Stimulated activated CD4-positive, alpha-beta T cell treated with anti-CD3 and anti-CD28 coated beads, Interleukin-2, amount 100 ng/mL, for 24 hours (primary cell): ENCODE results near the gene KCP.
A peak's percentile ranks its signal among the peaks of the same experiment; 100 is the strongest.

Source experiments
- DNase-seq, 2 donors: peaks; one replicate each; pipeline ENCODE4 v3.0.0-alpha.2; 2020

The KCP gene

DNA sequence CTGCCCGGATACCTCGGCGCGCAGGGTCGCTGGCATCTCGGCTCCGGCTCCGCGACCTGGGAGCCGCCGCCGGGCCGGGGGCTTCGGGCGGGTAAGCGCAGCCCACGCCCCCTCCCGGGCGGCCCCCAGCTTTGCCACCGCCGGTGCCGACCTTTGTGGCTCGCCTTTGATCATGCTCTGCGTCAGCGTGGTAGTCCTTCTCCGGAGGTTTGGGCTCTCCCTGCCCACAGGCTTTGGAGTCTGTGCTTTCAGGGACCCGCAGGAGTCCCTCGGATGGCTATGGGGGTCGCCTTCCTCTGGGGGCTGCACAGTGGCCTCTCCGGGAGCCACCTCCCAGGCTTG is 40.6 kb downstream of the KCP start:
- DNase-seq: peak in 1 of 2 donors; percentile 37

DNA sequence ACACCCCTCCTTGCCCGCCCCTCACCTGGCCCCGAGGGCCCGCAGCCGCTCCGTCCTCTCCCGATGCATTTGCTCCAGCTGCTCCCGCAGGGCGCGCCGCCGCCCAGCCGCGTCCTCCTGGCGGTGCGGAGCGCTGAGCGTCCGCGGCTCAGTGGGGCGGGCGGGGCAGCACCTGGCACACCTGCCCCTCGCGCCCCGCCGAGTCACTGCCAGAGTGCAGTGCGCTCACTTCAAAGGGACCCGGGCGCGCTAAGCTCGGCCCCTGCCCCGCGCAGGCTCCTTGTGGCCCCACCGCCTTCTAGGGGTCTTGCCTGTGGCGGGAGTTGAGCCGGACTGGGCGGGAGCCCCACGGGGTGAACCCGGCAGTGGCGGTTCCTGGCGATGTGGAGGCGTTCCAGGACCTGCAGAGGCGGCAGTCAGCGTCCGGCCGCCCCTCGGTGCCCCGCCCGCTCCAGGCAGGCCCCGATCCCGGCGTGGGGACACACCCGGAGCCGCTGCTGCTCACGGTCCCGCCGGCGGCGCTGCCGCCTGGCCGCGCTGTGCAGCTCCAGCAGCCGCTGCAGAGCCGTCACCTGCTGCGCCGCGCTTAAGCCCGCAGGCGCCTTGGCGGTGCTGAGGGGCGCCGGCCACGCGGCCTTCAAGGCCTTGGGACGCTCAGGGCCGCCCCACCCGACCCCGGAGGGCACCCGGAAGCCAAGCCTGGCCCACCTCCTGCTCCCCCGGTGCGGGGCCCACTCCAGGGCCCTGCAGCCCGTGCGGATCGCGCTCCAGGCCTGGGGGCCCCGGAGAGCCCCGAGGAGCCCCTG is 41.2 kb downstream of the KCP start:
- DNase-seq: peak; percentile 45 to 62

DNA sequence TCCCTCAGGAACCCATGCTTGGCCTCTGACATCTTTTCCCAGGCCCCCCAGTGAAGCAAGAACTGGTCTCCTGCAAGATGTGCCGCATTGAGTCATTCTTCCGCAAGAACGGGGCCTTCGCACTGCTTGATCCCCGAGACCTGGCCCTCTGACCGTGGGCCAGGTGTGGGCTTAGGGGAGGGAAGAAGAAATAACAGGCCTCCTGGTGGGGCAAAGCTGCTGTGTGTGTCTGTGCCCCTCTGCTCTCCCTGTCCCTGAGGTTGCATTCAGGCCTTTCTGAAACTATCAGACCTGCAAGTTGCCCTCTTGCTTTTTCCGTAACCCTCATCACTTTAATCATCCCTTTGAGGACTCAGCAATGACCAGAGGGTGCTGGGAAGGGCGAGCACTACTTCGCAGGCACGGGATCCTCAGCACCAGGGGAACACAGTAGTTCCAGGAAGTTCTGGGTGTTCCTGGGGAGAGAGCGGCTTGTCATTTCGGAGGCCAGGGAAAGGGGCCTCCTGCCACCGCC is 41.8 kb downstream of the KCP start:
- no peak for DNase-seq

DNA sequence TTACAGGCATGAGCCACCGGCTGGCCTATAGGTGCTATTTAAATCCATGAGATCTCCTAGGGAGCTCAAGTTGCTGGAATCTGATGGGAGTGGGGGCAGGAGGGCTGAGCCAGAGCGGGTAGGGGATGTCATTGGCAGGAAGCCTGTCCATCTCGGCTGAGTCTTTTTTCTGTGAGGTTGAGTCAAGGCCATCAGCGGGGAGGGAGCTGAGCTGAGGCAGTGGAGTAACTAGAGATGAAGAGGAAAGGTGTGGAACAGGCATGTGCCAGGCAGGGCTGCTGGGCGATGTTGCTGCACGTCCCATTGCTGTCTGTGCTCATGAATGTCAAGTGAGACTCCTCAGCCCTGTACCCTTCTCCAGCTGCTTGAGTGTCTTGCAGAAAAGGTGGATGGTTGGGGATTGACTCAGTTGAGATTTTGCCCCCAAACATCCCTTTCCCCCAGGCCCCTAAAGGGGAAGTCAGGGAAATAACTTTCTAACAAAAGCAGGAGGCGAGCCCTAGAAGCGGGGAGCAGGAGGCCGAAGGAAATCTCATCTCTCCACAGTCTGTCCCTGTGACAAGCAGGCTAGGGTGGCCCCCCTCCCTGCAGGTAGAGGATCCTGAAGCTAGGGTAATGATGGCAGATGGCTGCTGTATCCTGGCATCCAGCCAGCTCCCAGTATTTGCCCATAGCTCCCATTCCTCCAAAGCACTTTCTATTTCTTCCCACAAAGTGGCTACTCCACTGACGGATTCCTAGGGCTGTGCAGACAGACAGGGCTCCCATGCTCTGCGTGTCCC is 42.5 kb downstream of the KCP start:
- no peak for DNase-seq

DNA sequence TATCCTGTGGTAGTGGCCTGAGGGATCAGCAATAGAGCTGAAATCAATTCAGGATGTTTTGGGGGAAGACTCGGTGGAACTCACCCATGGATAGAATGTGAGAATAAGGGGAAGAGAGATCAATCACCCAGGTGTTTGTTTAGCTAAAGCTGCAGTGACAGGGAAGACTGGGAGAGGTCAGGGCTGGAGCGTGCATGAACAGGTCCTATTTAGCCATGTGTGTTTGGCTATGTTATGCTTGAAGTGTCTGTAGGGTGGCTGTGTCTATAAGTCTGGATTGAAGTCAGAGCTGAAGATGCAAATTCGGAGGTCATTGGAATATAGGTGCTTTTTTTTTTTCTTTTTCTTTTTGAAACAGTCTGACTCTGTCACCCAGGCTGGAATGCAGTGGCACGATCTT is 43.3 kb downstream of the KCP start:
- no peak for DNase-seq

DNA sequence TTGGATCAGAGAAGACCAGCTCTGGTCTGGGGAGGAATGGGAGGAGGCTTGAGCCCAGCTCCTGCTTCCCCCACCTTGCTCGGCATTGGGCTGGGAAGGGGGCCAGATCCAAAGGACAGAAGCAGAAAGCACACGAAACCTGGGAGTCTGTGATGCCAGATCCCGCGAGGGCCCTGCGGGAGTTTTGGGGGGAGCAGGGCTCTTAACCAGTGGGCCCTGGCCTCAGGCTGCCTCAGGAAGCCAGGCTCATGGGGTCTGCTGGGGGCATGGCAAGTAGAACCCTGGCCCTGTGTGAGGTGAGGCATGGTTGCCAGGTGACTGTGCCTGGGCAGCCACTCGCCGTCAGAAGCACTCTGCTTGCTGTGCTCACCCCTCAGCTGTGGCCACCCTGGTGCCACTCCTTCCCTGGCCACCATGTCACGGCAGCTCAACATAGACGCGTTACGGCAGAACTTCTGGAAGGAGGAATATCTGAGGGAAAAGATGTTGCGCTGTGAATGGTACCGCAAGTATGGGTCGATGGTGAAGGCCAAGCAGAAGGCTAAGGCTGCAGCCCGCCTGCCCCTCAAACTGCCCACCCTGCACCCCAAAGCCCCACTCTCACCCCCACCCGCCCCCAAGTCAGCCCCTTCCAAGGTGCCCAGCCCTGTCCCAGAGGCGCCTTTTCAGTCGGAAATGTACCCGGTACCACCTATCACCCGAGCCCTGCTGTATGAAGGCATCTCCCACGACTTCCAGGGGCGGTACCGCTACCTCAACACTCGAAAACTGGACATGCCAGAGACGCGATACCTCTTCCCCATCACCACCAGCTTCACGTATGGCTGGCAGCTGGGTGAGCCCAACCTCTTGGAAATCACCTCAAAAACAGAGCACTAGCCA is 44.3 kb downstream of the KCP start:
- DNase-seq: no peak

DNA sequence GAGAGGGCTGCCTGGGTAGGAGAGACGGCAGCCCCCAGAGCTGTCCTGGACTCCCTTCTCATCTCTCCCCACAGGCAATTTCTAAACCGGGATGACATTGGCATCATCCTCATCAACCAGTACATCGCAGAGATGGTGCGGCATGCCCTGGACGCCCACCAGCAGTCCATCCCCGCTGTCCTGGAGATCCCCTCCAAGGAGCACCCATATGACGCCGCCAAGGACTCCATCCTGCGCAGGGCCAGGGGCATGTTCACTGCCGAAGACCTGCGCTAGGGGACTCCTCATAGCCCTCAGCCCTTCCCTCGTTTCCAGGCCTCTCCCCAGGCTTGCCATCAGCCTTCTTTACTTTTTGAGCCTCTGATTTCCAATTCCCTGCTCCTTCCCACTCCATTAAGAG is 45.2 kb downstream of the KCP start:
- DNase-seq: no peak

DNA sequence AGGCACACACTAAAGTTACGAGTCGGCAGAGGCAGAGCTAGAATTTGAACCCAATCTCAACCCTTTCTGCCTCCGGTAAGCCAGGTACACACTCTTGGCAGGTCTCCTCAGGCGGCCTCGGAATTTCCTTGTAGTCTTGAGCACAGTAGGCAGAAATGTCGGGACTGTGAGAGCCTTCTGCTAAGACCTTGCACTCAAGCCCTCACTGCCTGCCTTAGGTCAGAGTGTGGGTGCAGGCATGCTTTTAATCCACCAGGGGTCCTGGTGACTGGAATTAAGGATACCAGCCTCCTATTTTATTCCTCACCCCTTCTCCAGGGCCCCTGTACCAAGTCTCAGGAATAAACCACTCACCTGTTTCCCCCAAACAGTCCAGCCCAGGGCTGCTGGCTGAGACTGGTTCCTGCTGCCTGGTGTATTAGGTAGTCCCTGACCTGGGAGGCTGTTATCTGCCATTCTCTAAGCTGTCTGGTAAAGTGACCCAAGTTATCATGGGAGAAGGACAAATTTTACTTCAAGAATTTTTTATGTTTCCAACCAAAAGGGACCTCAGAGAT is 47.0 kb downstream of the KCP start:
- DNase-seq: peak; percentile 55 to 56

DNA sequence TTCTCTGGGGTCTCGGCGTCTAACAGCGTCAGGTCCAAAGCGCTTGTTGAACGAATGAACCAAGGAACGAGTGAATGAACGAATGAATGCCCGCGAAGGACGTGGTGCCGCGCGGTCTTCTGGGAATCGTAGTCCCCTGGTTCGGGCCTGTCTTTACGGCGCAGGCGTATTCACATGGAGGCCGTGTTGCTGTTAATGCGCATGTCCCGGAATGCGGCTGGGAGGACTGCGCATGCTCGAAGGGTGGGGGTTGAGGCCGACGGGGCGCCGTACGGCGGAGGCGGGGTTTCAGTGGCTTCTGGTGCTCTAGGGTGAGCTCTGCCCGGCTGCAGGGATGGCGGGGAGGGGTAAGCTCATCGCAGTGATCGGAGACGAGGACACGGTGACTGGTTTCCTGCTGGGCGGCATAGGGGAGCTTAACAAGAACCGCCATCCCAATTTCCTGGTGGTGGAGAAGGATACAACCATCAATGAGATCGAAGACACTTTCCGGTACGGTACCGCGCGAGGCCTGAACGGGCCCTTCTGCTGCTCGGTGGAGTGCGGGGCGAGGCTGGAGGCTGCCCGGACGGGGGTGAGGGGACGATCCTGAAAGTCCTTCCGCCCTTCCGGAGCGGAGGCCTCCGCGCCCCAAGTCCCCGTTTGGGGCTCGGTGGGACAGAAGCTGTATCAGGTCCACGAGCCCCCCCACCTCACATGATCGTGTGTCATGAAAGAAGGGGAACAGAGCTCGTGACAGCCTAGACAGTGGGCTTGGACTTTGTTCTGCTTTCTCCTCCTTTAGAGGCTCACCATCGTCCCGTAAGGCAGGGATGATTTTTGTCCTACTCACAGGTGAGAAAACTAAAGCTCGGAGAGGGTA is 47.7 kb downstream of the KCP start, which contains the start of gene ATP6V1F:
TSS of gene ATP6V1F (plus strand) at position 286 of the 862 bp plus-strand sequence. CDS start at position 335, 49 bp downstream.
- peak; percentile 99 to 100 for DNase-seq

DNA sequence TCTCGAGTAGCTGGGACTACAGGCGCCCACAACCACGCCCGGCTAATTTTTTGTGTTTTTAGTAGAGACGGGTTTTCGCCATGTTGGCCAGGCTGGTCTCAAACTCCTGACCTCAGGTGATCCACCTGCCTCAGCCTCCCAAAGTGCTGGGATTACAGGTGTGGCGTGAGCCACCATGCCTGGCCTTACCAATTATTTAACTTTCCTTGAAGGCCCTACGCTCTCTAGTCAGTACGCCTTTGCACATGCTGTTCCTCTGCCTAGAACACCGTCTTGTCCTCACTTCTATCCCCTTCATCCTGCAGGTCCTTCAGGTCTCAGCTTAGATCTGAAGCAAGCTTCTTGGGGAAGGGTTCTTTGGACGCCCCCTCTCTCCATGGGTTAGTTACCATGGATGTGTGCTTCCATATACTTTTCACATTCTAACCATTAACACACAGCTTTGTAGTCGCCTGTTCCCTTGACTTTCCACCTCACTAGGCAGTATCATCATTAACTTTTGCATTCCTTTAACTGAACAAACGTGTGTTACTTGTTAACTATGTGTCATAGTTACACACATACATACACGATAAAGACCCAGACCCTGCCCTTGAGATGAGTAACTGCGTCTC is 48.4 kb downstream of the KCP start:
- DNase-seq: no peak

DNA sequence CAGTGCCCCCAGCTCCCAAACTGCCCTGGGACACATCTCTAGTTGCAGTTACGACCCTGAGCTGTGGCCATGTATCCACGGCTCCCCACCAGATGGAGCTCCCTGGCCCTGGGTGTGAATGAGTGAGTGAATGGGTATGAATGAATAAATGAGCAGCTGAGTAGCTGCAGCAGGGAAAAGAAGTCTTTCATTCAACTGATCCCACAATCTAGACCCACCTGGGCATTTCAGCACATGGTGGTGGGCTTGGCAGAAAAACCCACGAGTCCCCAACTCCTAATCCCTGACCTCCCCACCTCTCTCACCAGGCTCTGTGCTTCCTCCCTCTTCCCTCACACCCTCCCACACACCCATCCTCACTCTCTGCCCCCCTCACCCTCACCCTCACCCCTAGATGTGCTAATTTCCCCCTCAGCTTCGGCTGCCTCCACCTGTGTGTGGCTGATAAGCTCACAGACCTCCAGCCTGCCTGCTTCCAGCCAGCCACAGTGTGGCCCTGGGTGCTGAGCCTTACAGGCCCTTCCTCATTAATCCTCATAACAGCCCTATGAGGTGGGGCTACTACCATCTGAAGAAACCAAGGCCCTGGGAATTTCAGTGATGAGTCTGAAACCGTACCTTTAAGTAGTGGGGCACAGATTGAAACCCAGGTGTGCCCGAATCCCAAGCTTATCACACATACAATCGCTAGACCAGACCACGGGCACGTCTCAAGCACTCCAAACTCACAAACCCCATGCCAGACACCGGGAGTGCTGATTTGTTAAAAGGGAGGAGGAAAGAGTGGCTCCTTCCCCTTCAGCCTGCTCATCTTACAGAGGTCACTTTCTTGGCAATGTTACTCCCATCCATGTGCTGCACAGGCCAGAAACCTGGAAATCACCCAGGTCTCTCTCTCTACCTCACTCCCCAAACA is 50.1 kb downstream of the KCP start:
- no peak for DNase-seq

DNA sequence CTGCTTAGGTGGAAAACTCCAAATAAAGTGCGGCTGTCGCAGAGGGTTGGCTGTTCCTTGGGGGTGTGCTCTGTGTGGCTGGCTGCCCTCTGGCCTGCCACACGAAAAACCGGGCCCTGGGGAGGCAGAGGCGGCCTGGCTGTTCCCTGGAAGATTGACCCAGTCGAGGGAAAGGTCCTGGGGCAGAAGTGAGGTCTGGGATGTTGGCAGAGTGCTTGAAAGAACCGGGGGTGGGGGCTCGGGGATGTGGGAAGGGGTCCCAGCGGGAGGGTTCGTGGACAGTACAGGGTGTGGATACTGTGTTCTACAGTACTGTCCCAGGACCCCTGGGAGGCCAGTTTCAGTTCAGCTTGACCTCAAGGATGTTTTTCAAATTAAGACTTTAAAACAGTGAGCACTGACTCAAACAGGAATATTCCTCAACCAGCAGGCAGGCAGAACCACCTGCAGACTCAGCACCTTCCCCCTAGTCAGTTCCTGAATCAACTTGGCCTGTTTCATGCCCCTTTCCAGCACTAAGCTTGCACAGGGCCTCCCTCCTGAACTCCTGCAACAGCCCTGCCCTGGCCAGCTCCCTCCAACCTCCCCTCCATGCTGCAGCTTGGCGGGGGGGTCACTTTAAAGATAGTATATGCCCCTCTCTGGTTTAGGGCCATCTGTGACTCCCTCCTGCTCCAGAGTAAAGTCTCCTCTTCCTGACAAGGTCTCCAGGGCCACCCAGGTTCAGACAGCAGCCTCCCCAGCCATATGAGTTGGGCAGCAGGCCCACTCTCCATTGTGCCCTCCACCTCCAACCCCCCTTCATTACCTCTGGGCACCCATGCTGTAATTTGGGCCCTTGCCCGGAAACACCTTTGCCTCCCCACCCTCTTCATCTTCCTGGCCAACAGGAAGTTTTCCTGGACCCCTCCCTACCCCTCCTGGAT is 51.0 kb downstream of the KCP start:
- no peak for DNase-seq

DNA sequence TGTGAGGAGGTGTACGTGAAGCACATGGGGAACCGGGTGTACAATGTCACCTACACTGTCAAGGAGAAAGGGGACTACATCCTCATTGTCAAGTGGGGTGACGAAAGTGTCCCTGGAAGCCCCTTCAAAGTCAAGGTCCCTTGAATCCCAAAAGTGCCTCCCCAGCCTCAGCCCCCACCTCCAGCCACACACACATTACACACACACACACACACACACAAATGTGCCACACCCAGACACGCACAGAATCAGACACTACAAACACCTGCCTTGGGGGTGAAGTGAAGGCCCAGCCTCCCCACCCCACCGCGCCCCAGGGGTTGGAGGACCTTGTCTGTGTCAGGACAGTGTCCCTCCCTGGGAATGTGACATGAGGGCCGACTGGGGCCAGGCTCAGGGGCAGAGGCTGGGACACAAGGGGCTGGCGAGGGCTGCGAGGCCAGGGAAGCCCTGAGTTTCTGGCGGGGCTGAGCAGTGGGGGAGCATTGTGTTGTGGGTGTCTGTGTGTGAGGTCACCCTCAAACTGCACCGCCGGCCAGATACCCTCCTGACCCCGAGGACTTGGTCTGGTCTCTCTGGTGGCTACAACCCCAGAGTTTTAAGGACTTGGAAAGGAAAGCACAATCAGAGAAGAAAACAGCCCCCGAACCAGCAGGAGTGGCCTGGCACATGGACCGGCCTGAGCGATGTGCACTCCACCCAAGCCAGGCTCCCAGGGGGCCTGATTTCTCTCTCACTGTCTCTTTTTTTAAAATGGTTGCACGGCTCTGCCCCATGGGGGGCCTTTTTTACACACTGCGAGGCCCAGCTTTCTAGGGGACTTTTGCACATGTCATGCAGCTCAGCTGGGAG is 51.9 kb downstream of the KCP start:
- no peak for DNase-seq

DNA sequence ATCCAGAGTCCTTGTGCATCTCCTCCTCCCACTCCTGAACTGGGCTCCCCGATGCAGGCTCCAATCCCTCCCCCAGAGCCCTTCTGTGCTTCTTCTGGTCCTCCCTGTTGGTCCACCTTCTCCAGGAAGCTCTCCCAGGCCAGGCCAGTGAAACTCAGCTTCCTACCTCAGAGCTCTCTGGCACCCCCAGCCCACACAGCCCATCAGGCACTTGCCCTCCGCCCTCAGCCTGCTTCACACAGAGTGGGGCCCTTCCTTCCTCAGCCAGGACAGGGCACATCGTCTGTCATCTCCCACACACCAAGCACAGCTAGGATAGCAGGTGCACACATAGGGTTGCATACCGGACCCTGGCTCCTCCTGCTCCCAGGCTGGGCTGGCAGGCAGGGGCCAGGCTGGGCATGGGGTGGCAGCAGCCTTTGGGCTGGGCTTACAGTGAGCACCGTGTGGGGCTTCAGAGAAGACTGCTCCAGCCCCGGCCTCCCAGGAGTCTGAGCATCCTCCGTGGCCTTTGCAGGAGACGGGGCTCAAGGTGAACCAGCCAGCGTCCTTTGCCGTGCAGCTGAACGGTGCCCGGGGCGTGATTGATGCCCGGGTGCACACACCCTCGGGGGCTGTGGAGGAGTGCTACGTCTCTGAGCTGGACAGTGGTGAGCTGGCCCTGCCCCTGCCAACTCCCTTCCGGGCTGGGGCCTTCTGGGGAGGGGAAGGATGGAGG is 54.3 kb downstream of the KCP start:
- DNase-seq: no peak

DNA sequence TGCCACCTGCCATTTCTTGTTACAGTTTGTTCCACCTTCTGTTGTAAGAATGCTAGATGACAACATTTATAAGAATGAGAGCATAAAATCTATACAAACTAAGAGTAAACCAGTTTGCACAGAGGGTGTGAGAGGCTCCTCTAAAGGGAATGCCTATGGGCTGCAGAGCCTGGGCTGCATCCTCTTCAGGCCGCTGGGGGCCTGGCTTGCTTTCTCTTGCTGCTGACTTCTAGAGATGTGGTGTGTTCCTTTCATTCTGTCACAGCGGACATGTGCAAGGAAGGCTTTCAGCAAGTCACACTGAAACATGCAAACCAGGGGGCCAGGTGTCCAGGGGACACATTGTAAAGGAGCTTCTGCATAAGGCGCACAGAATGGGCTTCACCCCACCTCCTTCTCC is 55.0 kb downstream of the KCP start:
- no peak for DNase-seq

DNA sequence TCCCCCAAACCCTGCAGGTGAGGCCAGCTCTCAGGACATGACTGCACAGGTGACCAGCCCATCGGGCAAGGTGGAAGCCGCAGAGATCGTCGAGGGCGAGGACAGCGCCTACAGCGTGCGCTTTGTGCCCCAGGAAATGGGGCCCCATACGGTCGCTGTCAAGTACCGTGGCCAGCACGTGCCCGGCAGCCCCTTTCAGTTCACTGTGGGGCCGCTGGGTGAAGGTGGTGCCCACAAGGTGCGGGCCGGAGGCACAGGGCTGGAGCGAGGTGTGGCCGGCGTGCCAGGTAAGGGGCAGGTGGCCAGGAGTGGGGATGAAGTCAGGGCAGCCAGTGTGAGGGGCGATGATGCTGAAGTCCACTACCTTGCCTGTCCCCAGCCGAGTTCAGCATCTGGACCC is 56.1 kb downstream of the KCP start:
- DNase-seq: no peak

DNA sequence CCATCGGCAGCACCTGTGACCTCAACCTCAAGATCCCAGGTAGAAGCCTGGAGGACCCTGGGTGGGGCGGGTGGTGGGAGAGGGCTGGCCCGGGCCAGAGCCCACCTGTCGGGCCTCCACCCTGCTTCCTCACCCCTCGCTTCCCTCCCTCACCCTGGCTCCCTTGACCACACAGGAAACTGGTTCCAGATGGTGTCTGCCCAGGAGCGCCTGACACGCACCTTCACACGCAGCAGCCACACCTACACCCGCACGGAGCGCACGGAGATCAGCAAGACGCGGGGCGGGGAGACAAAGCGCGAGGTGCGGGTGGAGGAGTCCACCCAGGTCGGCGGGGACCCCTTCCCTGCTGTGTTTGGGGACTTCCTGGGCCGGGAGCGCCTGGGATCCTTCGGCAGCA is 56.7 kb downstream of the KCP start:
- DNase-seq: no peak
